ENCODE measurements around the gene PRKCE. TPM values are rescaled to one million over a fixed set of nuclear protein-coding genes. Genes with fewer than 3 reads are reported as not detected.

PRKCE gene
- total RNA-seq, 1 experiment from 2014 or later: 14.8 TPM

- Histone ChIP-seq H3K9ac (ENCODE audit: low read length) (no peak overlapping the region), H2AFZ (ENCODE audit: low read depth, low read length, poor library complexity, severe bottlenecking) (no peak overlapping the region), H3K4me3 (replicated peaks in 1 of 2; ENCODE audit: low read depth in 1 of 2, low read length in 2 of 2) (no peak overlapping the region), H3K27me3 (ENCODE audit: insufficient read depth, low read length) (no peaks in the 10 kb centered on the region), H3K27ac (ENCODE audit: low read depth, low read length) (no peak overlapping the region), H3K79me2 (ENCODE audit: insufficient read depth, low read length) (no peaks in the 10 kb centered on the region), H3K9me3 (ENCODE audit: control insufficient read depth in 1 of 2, insufficient read depth in 1 of 2, low read depth in 1 of 2, low read length in 2 of 2) (no peaks in the 10 kb centered on the region), H3K36me3 (ENCODE audit: control insufficient read depth in 1 of 2, insufficient read depth in 2 of 2, low read length in 2 of 2) (no peaks in the 10 kb centered on the region), H4K20me1 (ENCODE audit: insufficient read depth) (no peaks in the 10 kb centered on the region), H3K9me2 (ENCODE audit: insufficient read depth) (no peaks in the 10 kb centered on the region), H3K4me2 (ENCODE audit: low read length) (no peak overlapping the region), H3K4me1 (ENCODE audit: control insufficient read depth in 1 of 2, insufficient read depth in 2 of 2, low read length in 2 of 2) (no peaks in the 10 kb centered on the region)
- no peak for TF ChIP-seq POLR2A (IDR thresholded peaks at IDR 0.05; ENCODE audit: borderline replicate concordance, extremely low read depth, insufficient read depth, insufficient read length)
- TF ChIP-seq SP1 (IDR thresholded peaks at IDR 0.05; ENCODE audit: low read depth): no peak
- TF ChIP-seq ATF3 (IDR thresholded peaks at IDR 0.05): no peak
- no peak for TF ChIP-seq YY1 (IDR thresholded peaks at IDR 0.05; ENCODE audit: extremely low read depth, insufficient replicate concordance, low read depth, low read length)
- TF ChIP-seq POLR2AphosphoS5 (IDR thresholded peaks at IDR 0.05; ENCODE audit: low read depth, low read length): no peak
- TF ChIP-seq ELF1 (IDR thresholded peaks at IDR 0.05; ENCODE audit: borderline replicate concordance, low read depth): no peak
- TF ChIP-seq CBX3 (IDR thresholded peaks at IDR 0.05; ENCODE audit: low read depth): no peak
- no peak for TF ChIP-seq ZNF274 (IDR thresholded peaks at IDR 0.05; ENCODE audit: low read depth, low read length)
- no peak for TF ChIP-seq ZBTB33 (IDR thresholded peaks at IDR 0.05; ENCODE audit: extremely low read depth, insufficient replicate concordance, low read length)
- no peak for TF ChIP-seq SIN3A (IDR thresholded peaks at IDR 0.05; ENCODE audit: low read depth)
- no peak for TF ChIP-seq ZFX (IDR thresholded peaks at IDR 0.05)
- no peak for TF ChIP-seq CEBPB (IDR thresholded peaks at IDR 0.05; ENCODE audit: low read depth)
- TF ChIP-seq REST (IDR thresholded peaks at IDR 0.05; ENCODE audit: low read depth): no peak
- no peak for TF ChIP-seq RAD21 (IDR thresholded peaks at IDR 0.05; ENCODE audit: low read depth)
- no peak for TF ChIP-seq SRF (IDR thresholded peaks at IDR 0.05; ENCODE audit: low read depth)
- no peak for DNase-seq (ENCODE audit: low read depth, low spot score)
- ChIA-PET POLR2A (no interaction called here), RAD21 (ENCODE audit: low non-redundant PET in 1 of 2, low total read pairs in 2 of 2, uncharacterized antibody in 2 of 2, unreplicated experiment in 2 of 2) (no interaction called here), CTCF (no interaction called here)
- BruUV-seq (replicated peaks): no TSS peak
- ATAC-seq: no peak
- intact Hi-C loops (cut with micrococcal nuclease): no loop called here
Observed at GRCh38 chr2:46232860-46233259, 581.4 kb downstream of the PRKCE start.
